ENCODE measurements around the gene PTGDR.

The PTGDR gene, protein sequence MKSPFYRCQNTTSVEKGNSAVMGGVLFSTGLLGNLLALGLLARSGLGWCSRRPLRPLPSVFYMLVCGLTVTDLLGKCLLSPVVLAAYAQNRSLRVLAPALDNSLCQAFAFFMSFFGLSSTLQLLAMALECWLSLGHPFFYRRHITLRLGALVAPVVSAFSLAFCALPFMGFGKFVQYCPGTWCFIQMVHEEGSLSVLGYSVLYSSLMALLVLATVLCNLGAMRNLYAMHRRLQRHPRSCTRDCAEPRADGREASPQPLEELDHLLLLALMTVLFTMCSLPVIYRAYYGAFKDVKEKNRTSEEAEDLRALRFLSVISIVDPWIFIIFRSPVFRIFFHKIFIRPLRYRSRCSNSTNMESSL

DNA sequence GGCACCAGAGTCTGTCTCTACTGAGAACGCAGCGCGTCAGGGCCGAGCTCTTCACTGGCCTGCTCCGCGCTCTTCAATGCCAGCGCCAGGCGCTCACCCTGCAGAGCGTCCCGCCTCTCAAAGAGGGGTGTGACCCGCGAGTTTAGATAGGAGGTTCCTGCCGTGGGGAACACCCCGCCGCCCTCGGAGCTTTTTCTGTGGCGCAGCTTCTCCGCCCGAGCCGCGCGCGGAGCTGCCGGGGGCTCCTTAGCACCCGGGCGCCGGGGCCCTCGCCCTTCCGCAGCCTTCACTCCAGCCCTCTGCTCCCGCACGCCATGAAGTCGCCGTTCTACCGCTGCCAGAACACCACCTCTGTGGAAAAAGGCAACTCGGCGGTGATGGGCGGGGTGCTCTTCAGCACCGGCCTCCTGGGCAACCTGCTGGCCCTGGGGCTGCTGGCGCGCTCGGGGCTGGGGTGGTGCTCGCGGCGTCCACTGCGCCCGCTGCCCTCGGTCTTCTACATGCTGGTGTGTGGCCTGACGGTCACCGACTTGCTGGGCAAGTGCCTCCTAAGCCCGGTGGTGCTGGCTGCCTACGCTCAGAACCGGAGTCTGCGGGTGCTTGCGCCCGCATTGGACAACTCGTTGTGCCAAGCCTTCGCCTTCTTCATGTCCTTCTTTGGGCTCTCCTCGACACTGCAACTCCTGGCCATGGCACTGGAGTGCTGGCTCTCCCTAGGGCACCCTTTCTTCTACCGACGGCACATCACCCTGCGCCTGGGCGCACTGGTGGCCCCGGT is at the start of gene PTGDR:
Gene PTGDR (plus strand): TSS at position 198 of the 778 bp plus-strand sequence. CDS start 117 bp downstream, at position 315.
- DNase-seq (ENCODE audit: low spot score), result no peak

DNA sequence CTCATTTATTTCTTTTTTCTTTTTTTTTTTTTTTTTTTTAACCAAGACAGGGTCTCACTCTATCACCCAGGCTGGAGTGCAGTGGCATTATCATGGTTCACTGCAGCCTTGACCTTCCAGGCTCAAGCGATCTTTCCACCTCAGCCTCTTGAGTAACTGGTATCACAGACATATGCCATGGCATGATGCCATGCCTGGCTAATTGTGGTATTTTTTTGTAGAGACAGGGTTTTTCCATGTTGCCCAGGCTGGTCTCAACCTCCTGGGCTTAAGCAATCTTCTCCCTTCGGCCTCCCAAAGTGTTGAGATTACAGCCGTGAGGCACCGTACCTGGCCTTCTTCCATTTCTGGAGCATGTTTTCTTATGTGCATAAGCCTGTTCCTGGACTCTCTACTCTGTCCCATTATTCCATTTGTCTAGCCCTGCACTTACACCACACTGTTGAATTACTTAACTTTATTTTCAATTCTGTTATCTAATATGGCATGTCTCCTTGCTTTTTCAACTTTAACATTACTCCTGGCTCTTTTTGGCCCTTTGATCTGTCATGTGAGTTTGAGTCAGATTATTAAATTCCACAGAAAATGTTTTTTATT is 47.9 kb upstream of the PTGDR start:
- no peak for DNase-seq (ENCODE audit: low spot score)

GRCh38 chr14:52220924-52221811 is 46.3 kb upstream of the PTGDR start:
- DNase-seq (ENCODE audit: low spot score), result no peak

DNA sequence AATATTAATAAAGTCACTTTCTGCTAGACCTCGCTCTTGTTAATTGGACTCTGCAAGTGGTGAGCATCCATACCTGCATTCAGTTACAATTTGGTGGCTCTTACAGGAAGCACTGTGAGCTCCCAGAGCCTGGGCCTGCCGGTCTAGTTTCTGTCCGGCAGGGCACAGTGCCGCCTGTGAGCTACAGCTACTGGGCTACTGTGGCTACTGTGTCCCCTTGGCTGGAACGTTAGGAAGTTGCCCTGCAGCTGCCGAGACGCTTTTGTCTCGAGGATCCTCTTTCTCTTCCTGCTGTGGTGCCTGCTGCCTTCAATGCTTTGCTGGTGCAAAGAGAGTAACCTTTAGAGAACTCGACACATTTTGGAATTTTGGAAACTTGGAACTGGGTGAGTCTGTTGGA is 44.6 kb upstream of the PTGDR start:
- DNase-seq (ENCODE audit: low spot score), result no peak

DNA sequence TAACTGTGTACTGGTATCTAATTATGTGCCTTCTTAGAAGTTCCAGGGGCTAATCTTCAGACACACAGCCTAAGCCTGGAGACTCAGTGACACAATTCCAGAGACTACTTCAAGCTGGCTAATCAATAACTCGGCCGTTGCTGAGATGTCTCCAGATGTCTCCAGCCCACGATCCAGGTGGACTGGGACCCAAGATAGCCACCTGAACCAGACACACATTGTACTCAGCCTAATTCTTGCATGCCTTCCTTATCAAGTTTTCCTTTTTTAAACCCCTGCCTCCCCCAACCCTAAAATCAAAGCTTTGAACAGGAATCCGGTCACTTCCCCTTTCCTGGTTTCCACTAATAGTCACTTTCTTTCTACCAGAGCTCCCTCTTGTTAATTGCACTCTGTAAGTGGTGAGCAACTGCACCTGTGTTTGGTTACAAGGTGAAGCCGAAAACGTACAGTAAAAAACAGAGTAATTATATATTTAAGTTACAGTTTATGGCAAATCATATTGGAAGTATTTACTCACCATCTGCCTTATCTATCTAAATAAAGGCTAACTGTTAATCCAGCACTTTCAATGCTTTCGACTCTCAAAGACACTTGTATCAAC is 39.8 kb upstream of the PTGDR start:
- DNase-seq (ENCODE audit: low spot score), result no peak

DNA sequence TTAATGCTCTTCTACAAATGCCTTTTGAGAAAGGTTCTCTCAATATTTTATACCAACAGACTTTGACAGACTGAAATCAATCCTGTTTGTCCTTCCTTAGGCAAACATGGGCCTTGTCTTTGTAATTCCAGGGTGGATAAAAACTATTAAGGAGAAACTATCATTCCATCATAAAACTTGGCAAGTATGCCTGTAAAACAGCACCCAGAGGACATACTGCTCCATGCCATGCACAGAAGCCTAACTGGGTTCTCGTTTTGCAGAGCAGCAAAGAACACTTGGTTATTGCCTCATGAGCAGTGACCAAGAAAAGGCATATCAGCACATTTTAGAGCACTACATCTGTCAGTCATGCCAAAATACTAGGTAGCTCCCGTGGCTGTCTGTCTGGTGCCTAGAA is 33.8 kb upstream of the PTGDR start:
- no peak for DNase-seq (ENCODE audit: low spot score)

- no peak for DNase-seq (ENCODE audit: low spot score)
Observed at GRCh38 chr14:52235434-52235833, 32.1 kb upstream of the PTGDR start.

- DNase-seq (ENCODE audit: low spot score), result no peak
Observed at GRCh38 chr14:52235866-52236510, 31.5 kb upstream of the PTGDR start.

DNA sequence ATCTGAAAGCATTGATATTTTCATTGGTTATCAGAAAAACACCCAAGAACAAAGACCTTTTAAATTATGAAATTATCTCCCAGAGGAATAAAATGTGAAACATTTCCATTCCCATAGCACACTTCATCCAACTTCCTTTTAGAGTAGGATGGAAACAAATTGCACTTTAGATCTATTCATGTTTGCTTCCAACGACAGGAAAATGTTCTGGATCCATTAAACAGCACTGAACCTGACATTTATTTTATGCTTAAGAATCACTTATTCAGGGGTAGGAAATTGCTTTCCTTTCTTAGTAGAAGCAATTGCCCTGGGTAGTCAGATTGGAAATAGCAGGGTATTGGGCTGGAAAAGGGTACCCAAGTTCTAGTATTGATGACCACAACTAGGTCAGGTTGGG is 28.8 kb upstream of the PTGDR start:
- DNase-seq (ENCODE audit: low spot score), result no peak

GRCh38 chr14:52240623-52241022 is 26.9 kb upstream of the PTGDR start:
- DNase-seq (ENCODE audit: low spot score), result no peak

GRCh38 chr14:52241087-52241793 is 26.3 kb upstream of the PTGDR start:
- no peak for DNase-seq (ENCODE audit: low spot score)

DNA sequence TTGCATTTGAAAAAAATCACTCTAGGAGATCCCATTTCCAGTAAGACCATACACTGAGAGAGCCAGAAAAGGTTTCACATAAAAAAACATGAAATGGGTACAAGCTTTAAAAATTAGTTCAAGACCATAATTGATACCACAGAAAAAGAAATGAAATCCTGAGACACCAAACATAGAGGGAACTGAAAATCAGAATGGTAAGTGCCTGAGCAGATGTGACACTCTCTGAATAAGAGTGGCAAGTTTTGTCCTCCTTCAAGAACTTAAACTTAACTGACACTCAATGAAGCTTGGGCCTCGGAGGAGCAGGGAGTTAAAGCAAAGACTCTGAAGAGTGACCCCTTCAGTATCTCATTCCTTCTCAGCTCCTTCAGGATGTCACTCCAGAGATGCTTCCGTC is 23.2 kb upstream of the PTGDR start:
- no peak for DNase-seq (ENCODE audit: low spot score)

DNA sequence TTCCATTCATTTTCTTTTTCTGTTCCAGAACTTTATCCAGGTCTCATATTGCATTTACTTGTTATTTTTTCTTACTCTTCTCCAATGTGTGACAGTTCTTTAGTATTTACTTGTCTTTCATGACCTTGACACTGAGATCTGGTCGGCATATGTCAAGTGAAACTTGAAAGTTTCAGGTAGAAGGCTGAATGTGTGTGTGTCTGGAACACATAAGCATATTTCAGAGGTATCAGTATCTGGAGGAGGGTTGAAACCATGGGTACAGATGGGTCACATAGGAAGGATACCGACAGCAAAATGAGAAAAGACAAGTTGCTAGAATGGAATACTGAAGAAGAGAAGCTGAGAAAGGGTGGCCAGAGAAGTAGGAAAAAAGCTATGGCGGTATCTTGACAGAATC is 22.5 kb upstream of the PTGDR start:
- no peak for DNase-seq (ENCODE audit: low spot score)

GRCh38 chr14:52248057-52248456 is 19.4 kb upstream of the PTGDR start:
- DNase-seq (ENCODE audit: low spot score), result no peak

DNA sequence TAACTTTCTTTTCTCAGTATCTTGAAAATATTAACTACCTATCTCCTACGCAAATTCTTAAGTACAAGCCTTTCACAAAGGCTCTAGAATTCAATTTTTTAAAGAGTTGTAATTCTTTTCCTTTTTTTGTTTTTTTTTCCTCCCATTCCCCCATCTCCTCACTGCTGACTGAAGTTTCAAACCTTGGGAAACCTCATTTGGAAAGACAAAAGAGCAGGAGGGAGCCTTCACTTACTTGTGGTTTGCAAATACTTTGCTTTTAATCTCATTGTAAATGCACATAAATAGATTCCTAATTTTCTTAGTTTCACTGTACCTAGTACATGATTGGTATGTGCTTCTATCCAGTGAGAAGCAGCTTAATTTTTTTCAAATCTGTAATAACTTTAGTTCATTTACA is 15.8 kb upstream of the PTGDR start:
- no peak for DNase-seq (ENCODE audit: low spot score)

DNA sequence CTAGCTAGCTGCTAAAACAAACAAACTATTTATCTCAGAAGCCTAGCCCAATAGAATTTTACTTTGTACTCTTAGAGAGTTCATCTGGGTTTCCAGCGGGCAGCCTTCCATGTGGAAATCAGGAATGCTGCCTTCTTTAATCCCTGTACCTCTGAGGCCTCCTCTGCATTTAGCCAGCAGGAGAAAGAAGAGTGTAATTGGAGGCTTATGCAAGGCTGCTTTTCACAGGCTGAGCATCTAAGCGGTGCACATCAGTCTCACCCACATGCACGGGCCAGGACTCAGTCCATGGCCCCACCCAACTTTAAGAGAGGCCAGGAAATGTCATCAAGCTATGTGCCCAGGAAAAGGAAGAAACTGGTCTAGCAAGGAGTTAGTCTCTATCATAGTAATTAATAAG is 14.0 kb upstream of the PTGDR start:
- DNase-seq (ENCODE audit: low spot score), result no peak

- no peak for DNase-seq (ENCODE audit: low spot score)
Observed at GRCh38 chr14:52254086-52254485, 13.4 kb upstream of the PTGDR start.

DNA sequence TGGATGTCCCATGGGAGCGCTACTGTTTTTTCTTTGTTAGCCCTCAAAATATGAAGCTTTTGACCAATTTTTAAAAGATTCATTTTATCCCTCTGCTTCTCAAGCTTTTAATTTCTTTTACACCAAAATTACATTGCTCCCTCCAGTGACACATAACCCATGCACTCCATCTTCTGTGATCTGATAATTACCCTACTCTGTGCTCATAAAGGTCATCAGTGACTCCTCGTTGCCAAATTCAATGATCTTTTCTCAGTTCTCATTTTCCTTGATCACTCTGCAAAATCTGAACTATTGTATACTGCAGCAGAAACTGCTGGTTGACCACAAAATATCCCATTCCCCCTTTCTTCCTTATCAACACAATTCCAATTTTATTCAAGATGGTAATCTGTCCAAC is 8.7 kb upstream of the PTGDR start:
- no peak for DNase-seq (ENCODE audit: low spot score)

DNA sequence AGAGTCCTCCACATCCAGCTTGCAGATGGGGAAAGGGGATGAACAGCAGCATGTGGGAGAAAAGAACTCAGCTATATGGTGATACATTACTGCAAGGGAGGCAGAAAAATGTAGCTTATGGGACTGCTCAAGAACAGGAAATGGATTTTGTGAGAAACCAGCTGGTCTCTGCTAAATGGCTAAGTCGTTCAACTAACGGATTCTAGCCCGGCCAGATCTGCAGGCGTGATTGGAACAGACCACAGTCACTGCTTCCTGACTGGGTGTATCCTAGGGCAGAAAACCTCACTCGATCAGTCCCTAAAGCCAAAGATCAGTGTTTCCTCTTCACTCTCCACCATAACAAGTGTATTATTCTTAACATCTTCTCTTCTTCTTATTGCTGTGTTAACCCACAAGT is 8.1 kb upstream of the PTGDR start:
- no peak for DNase-seq (ENCODE audit: low spot score)

DNA sequence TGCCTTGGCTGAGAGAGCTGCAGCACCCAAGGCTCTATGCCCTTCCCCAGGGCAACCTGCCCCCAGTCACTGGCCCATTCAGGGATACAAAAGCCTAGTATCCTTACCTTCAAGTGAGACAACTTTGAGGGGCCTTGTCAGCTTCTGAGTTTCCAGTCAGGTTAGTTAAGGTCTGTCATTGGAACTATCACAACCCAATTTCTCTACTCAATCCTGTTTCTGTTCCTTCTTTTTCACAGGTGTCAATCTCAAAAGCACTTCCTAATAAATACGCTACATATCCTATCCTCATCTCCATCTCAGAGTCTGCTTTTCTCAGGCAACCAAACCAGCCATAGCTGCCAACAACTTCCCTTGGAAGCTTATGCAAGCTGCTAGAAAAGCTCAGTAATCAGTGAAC is 4.9 kb upstream of the PTGDR start:
- DNase-seq (ENCODE audit: low spot score), result no peak

GRCh38 chr14:52263190-52263589 is 4.3 kb upstream of the PTGDR start:
- DNase-seq (ENCODE audit: low spot score), result no peak
